GM23248 (cell line): ENCODE results near the gene CFAP73. TPM values are rescaled to one million over a fixed set of nuclear protein-coding genes. Genes with fewer than 3 reads are reported as not detected.

Experiments used
- DNase-seq: peaks from one replicate; pipeline ENCODE4 v3.0.0-alpha.2; 2015
- H2AFZ ChIP-seq: fragments of 200-600 bp; sonication (generic); 2 replicates; pipeline ENCODE4 v1.6.1; 2016; ENCODE audit warnings: antibody characterized with exemption
- H3F3A ChIP-seq: fragments of 200-600 bp; sonication (generic); 2 replicates; pipeline ENCODE4 v1.6.1; 2016; ENCODE audit warnings: mild to moderate bottlenecking, antibody characterized with exemption, mixed run types; ENCODE audit not compliant: insufficient read depth
- H3K27ac ChIP-seq: fragments of 200-600 bp; sonication (generic); 2 replicates; pipeline ENCODE4 v1.5.1; 2016; ENCODE audit warnings: mild to moderate bottlenecking
- H3K27me3 ChIP-seq: fragments of 200-600 bp; sonication (generic); replicated peaks from 2 replicates; pipeline ENCODE4 v1.6.1; 2016; ENCODE audit warnings: mild to moderate bottlenecking; ENCODE audit not compliant: insufficient read depth
- H3K36me3 ChIP-seq: fragments of 200-600 bp; sonication (generic); 2 replicates; pipeline ENCODE4 v1.6.1; 2016; ENCODE audit warnings: low read depth, mild to moderate bottlenecking
- H3K4me1 ChIP-seq: fragments of 200-600 bp; sonication (generic); 2 replicates; pipeline ENCODE4 v1.6.1; 2016; ENCODE audit warnings: mild to moderate bottlenecking; ENCODE audit not compliant: insufficient read depth
- H3K4me2 ChIP-seq: fragments of 200-600 bp; sonication (generic); one replicate; pipeline ENCODE4 v1.6.1; 2016; ENCODE audit warnings: mild to moderate bottlenecking; ENCODE audit not compliant: unreplicated experiment
- H3K4me3 ChIP-seq: fragments of 200-600 bp; sonication (generic); 2 replicates; pipeline ENCODE4 v1.5.1; 2016; ENCODE audit warnings: mild to moderate bottlenecking
- H3K79me2 ChIP-seq: fragments of 200-600 bp; sonication (generic); 2 replicates; pipeline ENCODE4 v1.6.1; 2016; ENCODE audit warnings: mild to moderate bottlenecking; ENCODE audit not compliant: insufficient read depth
- H3K9ac ChIP-seq: fragments of 200-600 bp; sonication (generic); 2 replicates; pipeline ENCODE4 v1.6.1; 2016; ENCODE audit warnings: mild to moderate bottlenecking
- H3K9me2 ChIP-seq: fragments of 200-600 bp; sonication (generic); 2 replicates; pipeline ENCODE4 v1.6.1; 2016; ENCODE audit warnings: mixed run types, mild to moderate bottlenecking, moderate library complexity; ENCODE audit not compliant: insufficient read depth
- H3K9me3 ChIP-seq: fragments of 200-600 bp; sonication (generic); one replicate; pipeline ENCODE4 v1.6.1; 2017; ENCODE audit warnings: low read depth
- H4K20me1 ChIP-seq: fragments of 200-600 bp; sonication (generic); 2 replicates; pipeline ENCODE4 v1.6.0; 2016; ENCODE audit not compliant: insufficient read depth
- EZH2 ChIP-seq: fragments of 200-600 bp; sonication (generic); IDR thresholded peaks from 2 replicates; pipeline ENCODE4 v1.6.1; 2018; ENCODE audit warnings: antibody characterized with exemption, mild to moderate bottlenecking; ENCODE audit not compliant: insufficient read depth, poor library complexity, severe bottlenecking
- EZH2phosphoT487 ChIP-seq: fragments of 200-600 bp; sonication (generic); IDR thresholded peaks from 2 replicates; pipeline ENCODE4 v1.6.1; 2018; ENCODE audit warnings: antibody characterized with exemption, moderate library complexity, mild to moderate bottlenecking, low read depth; ENCODE audit not compliant: insufficient read depth
- WGBS, 2 experiments: methylation state at CpG; one replicate each; pipeline ENCODE4 v1.1.6; 2015 to 2017; ENCODE audit warnings: low lambda C conversion rate in 2 of 2, low coverage in 1 of 2; ENCODE audit errors: missing lambda C conversion rate in 2 of 2; 5-methylcytosine and 5-hydroxymethylcytosine counted together
- in situ Hi-C: fragments of 300-500 bp; cut with MboI; formaldehyde crosslinking; loops from 2 replicates; pipeline ENCODE4 v1.15.0; 2020
- polyA plus RNA-seq: library from polyadenylated mRNA; unstranded; fragments of >200 nt; fragmentation: Nextera tagmentation; extraction: Ambion mirVana; gene quantifications from 2 replicates; pipeline ENCODE4 v1.2.1, GENCODE V29; 2016
- total RNA-seq: library from RNA; depleted of rRNA; stranded (reverse); fragments of >200 nt; shearing (Covaris generic); gene quantifications from 2 replicates; pipeline ENCODE4 v1.2.3, GENCODE V29; 2014

CFAP73 gene
- total and polyA plus RNA-seq, 2 experiments from 2014 or later = not detected

- TF ChIP-seq EZH2phosphoT487 = no peak
- TF ChIP-seq EZH2 = no peak
- Histone ChIP-seq H3K4me1 (no peaks in the 10 kb centered on the region), H3F3A (0 out of 2 replicates have a peak, but pooled peaks cover 3% of the 10 kb centered on the region), H3K9me3 (no peaks in the 10 kb centered on the region), H3K4me3 (no peak overlapping the region), H3K79me2 (no peaks in the 10 kb centered on the region), H4K20me1 (no peaks in the 10 kb centered on the region), H2AFZ (no peak overlapping the region), H3K27me3 (no peaks in the 10 kb centered on the region), H3K9me2 (no peaks in the 10 kb centered on the region), H3K27ac (no peak overlapping the region), H3K36me3 (peaks cover 4% of the 10 kb centered on the region; the same call in 1 of the 2 replicates), H3K9ac (no peak overlapping the region), H3K4me2 (no peak overlapping the region)
- DNase-seq = peak; percentile 28
- in situ Hi-C loops = no loop called here
- 87 to 90% methylated on average over 18 to 25 of the region's 25 CpGs for WGBS, 2 experiments
These were observed 12.8 kb downstream of the CFAP73 start for GRCh38 chr12:113162102-113163029.

GRCh38 chr12:113163030-113163360, 13.5 kb downstream of the CFAP73 start:
- Histone ChIP-seq H3K79me2 (no peaks in the 10 kb centered on the region), H3K27ac (no peak overlapping the region), H4K20me1 (no peaks in the 10 kb centered on the region), H3K36me3 (peaks cover 4% of the 10 kb centered on the region; the same call in 1 of the 2 replicates), H3K9ac (no peak overlapping the region), H3K4me2 (no peak overlapping the region), H3K9me2 (no peaks in the 10 kb centered on the region), H3K4me1 (no peaks in the 10 kb centered on the region), H2AFZ (no peak overlapping the region), H3F3A (no peaks in the 10 kb centered on the region), H3K27me3 (no peaks in the 10 kb centered on the region), H3K9me3 (no peaks in the 10 kb centered on the region), H3K4me3 (no peak overlapping the region)
- no peak for DNase-seq
- WGBS, 2 experiments = 96 to 98% methylated on average over 12 of the region's 12 CpGs
- TF ChIP-seq EZH2 = no peak
- TF ChIP-seq EZH2phosphoT487 = no peak
- in situ Hi-C loops = no loop called here

- in situ Hi-C loops = no loop called here
- Histone ChIP-seq H3K4me1 (no peaks in the 10 kb centered on the region), H3K36me3 (peaks cover 7% of the 10 kb centered on the region; the same call in 1 of the 2 replicates), H3K4me3 (no peak overlapping the region), H4K20me1 (no peaks in the 10 kb centered on the region), H3K27ac (no peak overlapping the region), H3K9me2 (no peaks in the 10 kb centered on the region), H3K79me2 (no peaks in the 10 kb centered on the region), H3K4me2 (no peak overlapping the region), H3K27me3 (no peaks in the 10 kb centered on the region), H2AFZ (no peak overlapping the region), H3K9ac (no peak overlapping the region), H3K9me3 (no peaks in the 10 kb centered on the region), H3F3A (no peaks in the 10 kb centered on the region)
- TF ChIP-seq EZH2 (no peak), EZH2phosphoT487 (no peak)
- 96 to 97% methylated on average over 13 of the region's 13 CpGs for WGBS, 2 experiments
- no peak for DNase-seq
These were observed 14.5 kb downstream of the CFAP73 start for GRCh38 chr12:113164014-113164413.

GRCh38 chr12:113165521-113166450, 16.3 kb downstream of the CFAP73 start:
- Histone ChIP-seq H3F3A (no peaks in the 10 kb centered on the region), H3K4me1 (no peaks in the 10 kb centered on the region), H3K9me3 (no peaks in the 10 kb centered on the region), H3K27me3 (no peaks in the 10 kb centered on the region), H3K9me2 (no peaks in the 10 kb centered on the region), H3K27ac (no peak overlapping the region), H3K4me3 (no peak overlapping the region), H3K4me2 (no peak overlapping the region), H3K79me2 (no peaks in the 10 kb centered on the region), H2AFZ (no peak overlapping the region), H3K36me3 (peaks cover 20% of the 10 kb centered on the region; the same call in 1 of the 2 replicates), H4K20me1 (no peaks in the 10 kb centered on the region), H3K9ac (no peak overlapping the region)
- TF ChIP-seq EZH2phosphoT487 = no peak
- TF ChIP-seq EZH2 = no peak
- in situ Hi-C loops = no loop called here
- no peak for DNase-seq
- WGBS, 2 experiments = 91 to 97% methylated on average over 29 to 32 of the region's 32 CpGs
